Activated naive CD4-positive, alpha-beta T cell treated with Interleukin-2 at 50 U/mL for 16 hours (primary cell): ENCODE data around the gene ORMDL3.
"Not testable (repeated sequence)": the region's sequence is repeated elsewhere in the genome, so short reads cannot be mapped to it uniquely, and the experiment has no call there.

Source experiments
- DNase-seq: peaks from one replicate; pipeline ENCODE4 v3.0.0-alpha.2; 2020

Gene ORMDL3

DNA sequence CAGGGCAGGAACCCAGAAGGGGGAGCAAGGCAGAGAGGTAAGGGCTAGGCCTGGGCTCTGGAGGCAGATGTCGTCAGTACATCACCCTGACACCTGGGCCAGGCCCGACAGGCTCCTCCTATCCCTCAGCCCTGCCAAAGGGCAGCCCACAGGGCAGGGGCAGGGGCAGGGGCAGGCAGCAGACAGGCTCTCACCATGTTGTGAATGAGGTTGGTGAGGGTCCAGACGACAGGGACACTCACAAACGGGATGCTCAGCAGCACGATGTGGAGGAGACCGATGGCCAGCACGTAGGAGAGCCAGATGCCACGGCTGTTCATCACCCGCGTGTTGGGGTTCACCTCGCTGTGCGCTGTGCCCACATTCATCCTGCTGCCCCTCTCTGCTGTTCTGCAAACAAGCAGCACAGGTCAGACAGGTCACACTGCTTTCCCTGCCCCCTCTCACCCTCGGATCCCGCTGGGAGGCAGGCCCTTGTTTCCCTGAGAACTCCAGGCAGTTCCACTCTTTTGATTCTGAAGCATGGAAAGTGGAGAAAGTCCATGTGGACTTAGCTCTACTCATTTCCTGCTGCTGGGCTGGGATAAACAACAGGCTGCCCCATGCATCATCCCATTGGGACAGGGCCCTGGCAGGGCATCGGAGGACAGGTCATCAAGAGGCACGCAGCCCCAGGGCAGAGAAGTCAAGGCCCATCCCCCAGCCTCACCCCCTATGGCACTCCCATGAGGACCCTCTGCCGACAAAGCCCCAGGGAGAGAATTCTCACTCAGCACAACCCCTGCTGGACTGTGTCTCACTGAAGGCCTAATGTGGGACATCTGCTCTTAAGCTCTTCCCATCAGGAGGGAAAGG lies 3.3 kb downstream of the ORMDL3 start:
- no peak for DNase-seq

DNA sequence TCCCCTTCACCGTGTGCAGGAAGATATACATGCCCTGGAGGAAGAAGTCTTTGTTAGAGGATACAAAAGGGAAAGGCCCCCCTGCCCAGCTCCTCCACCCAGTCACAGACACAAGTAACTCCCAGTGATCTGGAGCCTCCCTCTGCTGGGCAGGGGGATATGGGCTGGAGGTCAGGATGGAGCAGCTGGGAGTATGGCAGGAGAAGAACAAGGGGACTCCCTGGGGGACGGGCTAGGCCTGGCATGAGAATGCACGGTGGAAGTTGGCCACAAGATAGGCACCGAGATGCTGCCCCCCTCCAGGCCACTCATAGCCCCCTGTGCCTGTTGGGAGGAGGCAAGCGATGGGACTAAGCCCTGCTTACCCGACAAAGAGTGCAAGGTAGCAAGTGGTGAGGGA lies 4.2 kb downstream of the ORMDL3 start:
- no peak for DNase-seq

DNA sequence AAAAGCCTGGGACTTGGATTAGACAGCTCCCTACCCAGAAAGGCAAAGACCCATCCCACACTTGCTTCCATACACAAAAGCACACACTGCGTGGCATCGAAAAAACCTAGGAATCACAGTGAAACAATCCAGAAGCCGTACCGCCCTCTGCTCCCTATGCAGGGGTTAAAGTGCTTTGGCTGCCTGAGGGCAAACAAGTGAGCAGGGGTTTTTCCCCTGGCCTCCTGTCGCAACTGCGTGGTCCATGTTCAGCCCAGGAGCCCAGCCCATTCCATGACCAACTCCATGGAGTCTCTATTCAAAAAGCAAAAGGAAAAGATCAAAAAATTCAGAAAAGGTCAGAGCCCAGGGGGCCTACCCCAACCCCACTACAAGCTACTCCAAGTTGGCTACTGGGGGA lies 5.4 kb downstream of the ORMDL3 start:
- no peak for DNase-seq

DNA sequence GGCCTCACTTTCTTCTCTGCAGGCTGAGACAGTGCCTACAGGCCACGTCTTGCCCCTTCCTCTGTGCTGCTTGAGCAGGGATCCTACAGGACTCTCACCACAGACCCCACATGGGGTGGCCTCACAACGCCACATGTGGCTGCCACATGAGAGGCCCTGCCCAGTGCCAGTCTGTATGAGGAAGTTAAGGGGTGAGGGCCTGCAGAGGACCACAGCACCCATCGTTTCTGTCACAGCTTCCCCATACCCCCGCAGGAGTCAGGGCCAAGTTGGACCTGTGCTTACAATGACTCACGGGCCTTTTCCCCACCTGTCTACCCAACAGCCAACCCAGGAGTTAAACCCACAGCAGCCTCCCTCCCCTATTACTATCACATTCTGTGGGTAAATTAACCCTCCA lies 6.1 kb downstream of the ORMDL3 start:
- peak; percentile 35 for DNase-seq

DNA sequence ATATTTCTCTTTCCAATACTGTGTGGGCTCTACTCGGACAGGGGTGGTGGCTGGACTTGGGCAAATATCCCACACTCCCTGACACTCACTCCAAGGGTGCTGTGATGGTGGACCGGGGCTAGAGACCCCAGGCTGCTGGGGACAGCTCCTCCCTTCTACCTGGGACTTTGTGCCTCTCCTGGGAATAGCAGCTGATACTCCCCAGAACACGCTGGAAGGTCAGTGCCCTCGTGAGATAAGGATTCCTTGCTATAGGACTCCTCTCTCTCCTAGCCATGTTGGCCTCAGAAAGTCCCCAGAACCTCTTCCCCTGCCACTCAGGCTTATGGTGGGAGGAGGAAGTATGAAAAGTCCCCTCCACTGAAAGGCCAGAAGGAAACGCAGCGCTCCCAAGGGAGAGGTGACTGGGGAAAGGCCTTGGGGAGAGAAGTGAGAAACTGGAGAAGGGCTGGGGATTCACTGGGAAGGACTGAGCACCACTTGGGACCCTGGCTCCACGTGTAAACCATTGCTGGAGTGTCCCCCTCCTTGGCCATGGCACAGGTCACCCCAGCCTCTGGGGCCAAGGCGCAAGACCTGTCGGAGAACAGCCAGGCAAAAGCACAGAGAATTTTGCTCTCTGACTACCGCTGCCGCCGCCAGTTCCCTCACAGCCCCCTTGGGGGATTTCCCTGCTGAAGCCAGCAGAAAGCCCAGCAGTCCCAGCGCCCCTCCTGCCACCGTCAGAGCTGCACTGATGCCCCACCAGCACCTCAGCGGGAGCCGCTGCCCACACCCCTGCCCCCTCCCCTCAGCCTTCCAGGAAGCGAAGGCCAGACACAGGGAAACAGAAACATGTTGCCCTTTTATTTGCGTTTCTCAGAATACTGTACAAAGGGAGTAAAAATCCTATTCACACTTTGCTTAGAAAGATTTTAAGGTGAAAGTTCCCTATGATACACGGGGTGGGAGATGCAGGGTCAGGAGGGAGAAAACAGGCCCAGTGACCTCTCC lies 6.9 kb downstream of the ORMDL3 start:
- peak; percentile 65 for DNase-seq

DNA sequence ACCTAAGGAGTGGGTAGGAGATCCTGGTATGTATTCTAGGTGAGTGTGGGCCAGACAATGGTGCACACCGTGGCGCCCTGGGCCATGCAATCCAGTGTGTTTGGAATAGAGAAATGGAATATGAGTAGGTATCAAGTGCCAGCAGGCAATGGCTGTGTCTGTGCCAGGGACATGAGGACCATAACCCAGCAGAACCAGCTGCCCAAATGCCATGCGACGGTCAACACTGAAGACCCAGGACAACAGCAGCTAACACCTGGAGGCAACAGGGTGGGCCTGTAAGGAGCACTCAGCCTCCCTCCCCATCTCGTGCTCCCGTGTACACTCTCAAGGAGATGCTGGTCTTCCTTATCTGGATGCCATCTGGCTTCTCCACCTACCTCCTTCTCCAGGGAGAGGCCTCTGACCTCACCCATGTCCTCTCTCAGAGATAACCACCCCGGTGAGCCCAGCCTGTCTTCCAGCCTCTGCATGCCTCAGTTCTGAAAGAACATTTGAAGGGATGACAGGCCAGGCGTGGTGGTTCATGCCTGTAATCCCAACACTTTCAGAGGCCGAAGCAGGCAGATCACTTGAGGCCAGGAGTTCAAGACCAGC lies 8.2 kb downstream of the ORMDL3 start:
- no peak for DNase-seq

DNA sequence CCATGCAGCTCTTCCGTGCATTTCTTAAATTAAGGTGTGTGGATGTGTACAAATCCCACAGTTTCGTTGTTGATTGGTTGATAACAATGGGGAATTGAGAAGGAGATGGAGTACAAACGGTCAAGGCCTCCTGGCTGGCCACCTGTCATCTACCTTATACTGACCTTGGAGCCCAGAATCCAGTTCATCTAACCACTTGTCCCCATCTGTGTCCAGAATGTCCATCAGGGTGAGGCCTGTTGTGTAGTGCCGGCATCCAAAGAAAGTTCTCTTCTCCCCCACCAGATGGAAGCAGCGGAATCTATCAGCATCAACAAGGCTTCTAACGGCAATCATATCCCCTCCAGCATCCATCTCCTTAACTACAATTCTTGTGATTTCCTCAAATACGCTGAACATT lies 10.5 kb downstream of the ORMDL3 start:
- DNase-seq = no peak

DNA sequence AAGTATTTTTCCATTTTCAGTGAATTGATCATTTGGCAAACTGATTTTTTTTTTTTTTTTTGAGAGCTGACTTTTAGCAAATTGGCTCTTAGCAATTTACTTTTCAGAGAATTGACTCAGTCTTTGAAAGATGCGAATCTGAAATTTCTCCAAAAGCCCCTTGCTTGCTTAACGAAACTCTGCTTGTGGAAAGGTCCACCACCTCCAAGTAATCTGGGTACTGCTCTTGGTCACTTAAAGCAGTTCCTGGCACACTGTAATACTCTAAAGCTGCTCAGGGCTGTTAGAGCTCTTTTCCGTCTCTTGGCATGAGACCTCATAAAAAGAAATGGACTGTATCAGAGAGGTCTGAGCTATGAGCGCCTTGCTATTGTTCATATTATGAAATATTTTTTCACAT lies 11.8 kb downstream of the ORMDL3 start:
- DNase-seq = no peak

DNA sequence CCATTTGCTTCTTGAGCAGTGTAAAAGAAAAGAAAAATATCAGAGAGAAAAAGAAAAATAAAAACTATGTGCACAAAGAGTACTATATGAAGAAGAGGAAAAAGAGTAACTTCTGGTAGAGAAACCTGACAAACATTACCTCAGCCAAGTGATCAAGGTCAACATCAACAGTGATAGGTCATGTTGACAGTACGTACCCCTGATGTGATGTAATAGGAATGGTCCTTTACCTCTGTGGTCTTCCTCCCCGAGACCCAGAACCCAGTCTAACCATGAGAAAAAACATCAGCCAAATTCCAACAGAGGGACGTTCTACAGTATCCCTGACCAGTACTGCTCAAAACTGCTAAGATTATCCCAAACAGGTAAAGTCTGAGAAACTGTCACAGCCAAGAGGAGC lies 13.4 kb downstream of the ORMDL3 start:
- DNase-seq = no peak

DNA sequence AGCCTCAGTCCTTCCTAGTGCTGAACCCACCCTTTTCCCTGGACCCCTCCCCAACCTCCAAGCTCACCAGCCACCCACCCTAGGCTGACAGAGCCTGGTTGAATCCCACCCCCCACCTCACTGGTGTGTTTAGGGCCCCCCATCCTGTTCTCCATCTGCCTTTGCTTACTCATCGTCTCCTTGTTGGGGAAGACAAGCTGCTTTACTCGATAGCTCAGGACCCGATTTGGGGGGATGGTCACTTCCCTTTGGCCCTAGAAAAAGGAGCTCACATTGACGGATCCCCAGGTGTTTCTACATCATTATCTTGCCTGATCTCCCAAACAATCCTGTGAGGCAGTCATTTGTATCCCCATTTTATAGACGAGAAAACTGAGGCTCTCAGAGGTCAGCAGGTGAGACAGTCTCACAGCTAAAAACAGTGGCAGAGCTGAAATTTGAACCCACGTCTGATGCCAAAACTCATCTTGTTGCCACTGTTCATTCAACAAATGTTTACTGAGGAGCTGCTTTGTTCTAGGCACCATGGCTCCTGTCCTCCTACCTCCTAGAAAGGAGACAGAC lies 18.5 kb downstream of the ORMDL3 start:
- no peak for DNase-seq

DNA sequence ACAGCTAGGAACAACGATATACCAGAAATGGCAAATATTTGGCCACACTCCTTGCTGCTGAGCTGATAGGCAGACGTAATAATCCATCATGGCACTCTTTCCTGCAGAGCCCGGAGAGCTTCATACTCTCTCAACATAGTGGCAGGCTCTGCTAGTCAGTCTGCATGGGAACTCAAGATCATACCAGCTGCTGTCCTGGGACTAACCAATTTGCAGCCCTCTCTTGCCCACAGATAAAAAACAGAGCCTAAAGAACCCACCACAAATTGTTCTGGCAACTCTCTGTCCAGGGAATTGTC lies 22.5 kb downstream of the ORMDL3 start:
- DNase-seq = no peak

DNA sequence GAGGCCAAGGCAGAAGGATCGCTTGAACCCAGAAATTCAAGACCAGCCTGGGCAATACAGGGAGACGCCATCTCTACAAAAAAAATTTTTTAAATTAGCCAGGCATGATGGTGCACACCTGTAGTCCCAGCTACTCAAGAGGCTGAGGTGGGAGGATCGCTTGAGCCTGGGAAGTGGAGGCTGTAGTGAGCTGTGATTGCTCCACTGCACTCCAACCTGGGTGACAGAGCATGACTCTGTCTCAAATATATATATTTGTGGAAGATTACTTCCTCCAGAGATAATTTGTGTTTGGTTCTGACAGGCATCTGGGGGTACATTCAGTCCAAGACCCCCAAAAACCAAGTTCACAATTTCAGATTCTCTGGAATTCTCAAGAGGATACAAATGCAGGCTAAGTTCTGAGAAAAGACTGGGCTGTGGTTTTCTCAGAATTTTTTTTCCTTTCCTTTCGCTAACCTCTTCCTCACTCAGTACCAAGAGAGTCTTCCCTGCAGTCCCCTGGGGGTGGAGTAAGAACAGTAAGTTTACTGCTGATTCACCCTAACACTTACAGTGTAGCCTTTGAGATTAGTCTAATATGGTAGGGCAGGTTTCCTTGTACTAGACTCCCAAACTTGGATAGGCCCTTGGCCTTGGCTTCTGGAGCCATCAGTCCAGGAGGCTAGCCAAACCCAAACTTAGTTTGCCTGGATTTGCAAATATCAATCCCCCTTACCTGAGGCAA lies 24.1 kb downstream of the ORMDL3 start:
- DNase-seq = no peak

DNA sequence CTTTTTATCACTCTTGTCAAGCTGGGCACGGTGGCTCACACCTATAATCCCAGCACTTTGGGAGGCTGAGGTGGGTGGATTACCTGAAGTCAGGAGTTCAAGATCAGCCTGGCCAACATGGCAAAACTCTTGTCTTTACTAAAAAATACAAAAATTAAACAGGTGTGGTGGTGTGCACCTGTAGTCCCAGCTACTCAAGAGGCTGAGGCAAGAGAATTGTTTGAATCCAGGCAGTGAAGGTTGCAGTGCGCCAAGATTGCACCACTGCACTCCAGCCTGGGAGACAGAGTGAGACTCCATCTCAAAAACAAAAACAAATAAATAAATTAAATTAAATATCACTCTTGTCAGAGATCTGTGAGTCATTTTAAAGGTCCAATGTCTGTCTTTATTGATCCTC lies 25.4 kb downstream of the ORMDL3 start:
- not testable (repeated sequence) for DNase-seq

DNA sequence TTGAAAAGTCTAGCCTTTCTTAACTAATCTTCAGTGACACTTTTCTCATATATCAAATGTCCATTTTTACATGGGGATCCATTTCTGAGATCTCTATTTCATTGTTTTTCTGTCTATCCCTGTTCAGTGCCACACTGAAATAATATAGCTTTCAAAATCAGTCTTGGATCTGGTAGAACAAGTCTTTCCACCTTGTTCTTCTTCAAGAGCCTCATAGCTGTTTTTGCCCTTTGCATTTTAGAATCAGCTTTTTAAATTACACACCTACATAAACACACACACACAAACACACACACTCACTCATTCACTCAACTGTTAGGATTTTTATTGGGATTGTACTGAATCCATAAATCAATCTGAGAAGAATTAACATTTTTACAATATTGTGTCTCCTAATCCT lies 28.2 kb downstream of the ORMDL3 start:
- DNase-seq = no peak

DNA sequence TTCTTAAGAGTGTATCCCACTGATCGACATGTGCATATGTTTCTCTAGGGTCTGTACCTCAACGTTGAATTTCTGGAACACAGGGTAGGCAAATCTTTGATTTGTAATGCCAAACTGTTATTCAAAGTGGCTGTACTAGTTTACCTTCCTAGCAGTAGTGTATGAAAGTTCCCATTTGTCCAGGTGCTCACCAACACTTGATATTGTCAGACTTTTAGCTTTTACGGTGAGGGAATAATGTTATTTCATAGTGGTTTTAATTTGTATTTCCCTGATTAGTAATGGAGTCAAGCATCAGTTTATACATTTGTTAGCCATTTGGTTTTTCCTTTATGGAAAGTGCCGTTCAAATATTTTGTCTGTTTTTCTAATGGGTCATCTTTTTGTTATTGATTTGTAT lies 29.3 kb downstream of the ORMDL3 start:
- DNase-seq = no peak

DNA sequence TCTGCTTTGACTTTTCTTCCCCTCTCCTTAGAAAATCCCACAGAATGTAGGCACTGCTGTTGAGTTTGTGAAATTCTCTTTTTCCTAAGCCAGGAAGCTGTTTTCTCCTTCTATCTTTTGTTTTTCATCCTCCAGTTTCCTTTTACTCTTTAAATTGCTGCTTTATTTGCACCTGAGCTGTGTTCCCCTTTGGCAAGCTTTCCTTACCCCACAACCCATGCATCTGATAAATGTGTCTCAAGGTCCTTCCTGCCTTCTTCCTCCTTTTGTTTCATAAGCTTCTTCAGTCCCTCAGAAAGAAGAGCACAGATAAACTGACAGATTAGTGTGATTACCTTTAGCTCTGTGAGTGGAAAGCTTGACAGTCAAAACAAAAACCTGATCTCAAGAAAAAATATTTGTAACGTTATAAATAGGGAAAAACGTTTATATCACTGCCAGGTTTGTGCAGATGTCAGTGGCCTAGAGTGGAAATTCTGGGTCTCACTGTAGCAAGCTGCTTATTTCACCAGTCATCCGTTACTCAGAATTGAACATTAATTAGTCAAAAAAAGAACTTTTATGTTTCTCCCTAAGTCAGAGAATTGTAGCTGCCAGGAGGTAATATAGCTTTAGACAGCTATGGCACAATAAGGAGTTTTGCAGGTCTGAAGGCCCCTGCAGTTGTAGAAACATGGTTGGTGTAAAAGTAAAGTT lies 32.6 kb downstream of the ORMDL3 start:
- DNase-seq = no peak

DNA sequence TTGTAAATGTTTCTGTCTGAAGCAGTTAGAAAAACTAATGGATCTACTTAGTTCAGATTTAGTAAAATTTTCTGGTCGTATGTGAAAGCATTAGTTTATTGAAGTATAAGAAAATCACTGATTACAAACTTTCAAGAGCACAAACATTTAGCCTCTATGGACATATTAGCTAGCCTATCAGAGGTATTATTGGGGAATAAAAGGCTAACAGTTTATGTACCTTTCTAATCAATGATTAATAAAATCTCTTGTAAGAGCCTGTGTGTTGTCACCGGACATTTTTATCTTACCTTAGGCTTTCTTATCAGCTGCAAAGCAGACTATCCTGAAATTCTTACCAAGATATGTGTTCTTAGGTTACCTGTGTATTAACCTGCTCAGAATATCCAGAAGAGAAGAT lies 38.2 kb downstream of the ORMDL3 start:
- no peak for DNase-seq

DNA sequence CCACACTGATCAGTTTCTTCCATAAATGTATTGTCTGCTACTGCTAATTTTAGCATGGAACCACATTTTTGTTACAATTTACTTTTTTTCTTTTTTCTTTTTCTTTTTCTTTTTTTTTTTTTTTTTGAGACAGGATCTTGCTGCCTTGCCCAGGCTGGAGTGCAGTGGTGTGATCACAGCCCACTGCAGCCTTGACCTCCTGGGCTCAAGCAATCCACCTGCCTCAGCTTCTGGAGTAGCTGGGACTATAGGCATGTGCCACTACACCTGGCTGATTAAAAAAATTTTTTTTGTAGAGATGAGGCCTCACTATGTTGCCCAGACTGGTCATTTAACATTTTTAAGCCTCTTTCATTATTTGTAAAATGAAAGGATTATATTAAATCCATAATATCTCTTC lies 40.3 kb downstream of the ORMDL3 start:
- DNase-seq = no peak

DNA sequence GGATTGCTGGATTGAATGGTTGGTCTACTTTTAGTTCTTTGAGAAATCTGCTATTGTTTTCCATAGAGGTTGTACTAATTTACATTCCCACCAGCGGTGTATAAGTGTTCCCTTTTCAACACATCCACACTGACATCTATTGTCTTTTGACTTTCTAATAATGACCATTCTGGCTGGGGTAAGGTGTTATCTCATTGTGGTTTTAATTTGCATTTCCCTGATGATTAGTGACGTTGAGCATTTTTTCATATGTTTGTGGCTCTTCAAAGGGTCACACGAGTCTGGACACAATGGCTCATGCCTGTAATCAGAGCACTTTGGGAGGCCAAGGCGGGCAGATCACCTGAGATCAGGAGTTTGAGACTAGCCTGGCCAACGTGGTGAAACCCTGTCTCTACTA lies 41.3 kb downstream of the ORMDL3 start:
- DNase-seq = not testable (repeated sequence)

DNA sequence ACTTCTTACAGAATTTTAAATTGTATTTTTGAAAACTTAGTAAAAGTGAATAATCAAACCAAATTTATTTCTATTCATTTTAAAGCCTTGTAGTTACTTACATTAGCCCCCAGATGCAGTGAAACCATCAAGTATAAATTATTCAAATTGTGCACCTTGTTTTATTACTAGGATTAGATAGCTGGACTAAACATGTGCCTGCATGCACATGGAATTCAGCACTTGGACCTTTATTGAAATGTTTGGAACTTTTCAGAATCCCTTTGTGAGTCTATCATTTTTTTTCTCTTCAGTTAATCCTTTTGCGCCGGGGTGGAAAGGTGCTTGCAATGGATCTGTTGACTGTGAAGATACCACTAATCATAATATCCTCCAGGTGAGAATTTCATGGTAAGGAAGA lies 54.6 kb downstream of the ORMDL3 start:
- no peak for DNase-seq

DNA sequence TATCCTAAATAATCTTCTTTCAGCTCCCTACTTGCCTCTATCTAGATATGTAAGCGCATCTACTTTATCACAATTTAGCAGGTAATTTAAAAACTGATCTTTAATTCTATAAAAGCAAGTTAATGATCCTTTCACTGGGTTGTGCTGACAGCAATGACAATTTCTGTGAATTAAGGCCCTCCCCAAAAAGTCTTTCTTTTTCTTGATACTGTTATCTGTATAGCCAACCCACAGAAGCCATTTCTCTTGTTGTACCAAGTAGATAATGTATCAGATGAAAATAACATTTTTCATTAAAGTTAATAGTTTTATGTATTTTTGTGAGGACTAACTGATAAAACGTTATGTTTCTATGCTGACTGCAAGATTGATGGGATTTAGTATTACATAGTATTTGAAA lies 55.6 kb downstream of the ORMDL3 start:
- DNase-seq = no peak
